ENCODE data around the gene FOXD2.

Gene FOXD2

GRCh38 chr1:47432071-47433036 lies 5.5 kb upstream of the FOXD2 start:
- DNase-seq (ENCODE audit: low spot score in 2 of 2) (peak; percentile 25 to 63), ATAC-seq (peak; percentile 24)
- Mint-ChIP-seq H3K4me3 (no peak overlapping the region), H3K9me3 (no peaks in the 10 kb centered on the region), H3K27ac (no peak overlapping the region), H3K36me3 (peaks cover 20% of the 10 kb centered on the region), H3K4me1 (peaks cover 40% of the 10 kb centered on the region)

DNA sequence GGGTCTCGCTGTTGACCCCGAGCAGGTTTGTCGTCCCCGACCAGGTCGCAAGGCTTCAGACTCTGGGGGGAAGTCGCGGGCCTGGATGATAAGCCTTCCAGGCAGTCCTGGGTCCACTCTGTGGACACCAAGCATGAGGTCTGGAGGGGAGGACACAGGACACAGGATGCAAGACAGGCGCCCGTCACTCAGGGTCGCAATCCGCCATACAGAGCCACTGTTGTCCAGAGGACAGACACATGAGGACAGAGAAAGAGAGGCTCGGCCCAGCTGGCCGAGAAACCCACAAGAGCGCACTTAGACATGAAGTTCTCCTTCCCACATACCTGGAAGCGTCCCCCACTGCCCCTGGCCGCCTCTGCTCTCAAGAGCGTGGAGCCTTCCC lies 4.8 kb upstream of the FOXD2 start:
- no peaks in the 10 kb centered on the region for H3K9me3 Mint-ChIP-seq
- no peak overlapping the region for H3K4me3 Mint-ChIP-seq
- peaks cover 20% of the 10 kb centered on the region for H3K36me3 Mint-ChIP-seq
- ATAC-seq (no peak), DNase-seq (ENCODE audit: low spot score in 2 of 2) (no peak)
- H3K4me1 Mint-ChIP-seq, result peaks cover 40% of the 10 kb centered on the region
- no peak overlapping the region for H3K27ac Mint-ChIP-seq

DNA sequence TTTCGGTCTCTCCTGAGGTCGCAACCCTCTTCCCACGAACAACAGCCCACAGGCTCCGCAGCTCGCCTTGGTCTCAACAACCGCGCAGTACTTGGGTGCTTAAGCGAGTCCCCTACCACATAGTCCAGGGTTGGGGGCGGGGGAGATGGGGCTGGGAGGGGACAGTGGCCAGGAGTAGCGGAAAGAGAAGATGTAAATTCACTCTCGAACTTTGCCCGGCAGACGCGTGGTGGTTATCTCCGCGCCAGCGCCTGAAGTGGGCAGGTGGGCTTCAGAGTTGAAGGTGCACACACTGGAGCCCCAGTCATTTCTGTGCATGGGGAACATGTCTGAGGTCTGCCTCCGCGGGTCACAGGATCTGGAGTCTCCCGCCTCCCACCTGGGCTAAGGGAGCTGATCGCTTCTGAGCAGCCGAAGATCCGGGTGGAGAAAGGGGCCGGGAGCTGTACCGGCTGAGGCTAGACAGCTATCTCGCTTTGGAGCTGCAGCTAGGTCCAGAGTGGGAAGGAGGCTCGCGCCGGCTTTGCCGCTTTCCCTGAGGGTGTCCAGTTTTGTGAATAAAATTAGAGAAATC lies 4.3 kb upstream of the FOXD2 start:
- H3K4me3 Mint-ChIP-seq, result no peak overlapping the region
- H3K36me3 Mint-ChIP-seq, result peaks cover 20% of the 10 kb centered on the region
- DNase-seq (ENCODE audit: low spot score in 2 of 2) (no peak), ATAC-seq (no peak)
- H3K9me3 Mint-ChIP-seq, result no peaks in the 10 kb centered on the region
- no peak overlapping the region for H3K27ac Mint-ChIP-seq
- peaks cover 40% of the 10 kb centered on the region for H3K4me1 Mint-ChIP-seq

GRCh38 chr1:47434051-47434842 lies 3.6 kb upstream of the FOXD2 start:
- no peak for DNase-seq (ENCODE audit: low spot score in 2 of 2)

DNA sequence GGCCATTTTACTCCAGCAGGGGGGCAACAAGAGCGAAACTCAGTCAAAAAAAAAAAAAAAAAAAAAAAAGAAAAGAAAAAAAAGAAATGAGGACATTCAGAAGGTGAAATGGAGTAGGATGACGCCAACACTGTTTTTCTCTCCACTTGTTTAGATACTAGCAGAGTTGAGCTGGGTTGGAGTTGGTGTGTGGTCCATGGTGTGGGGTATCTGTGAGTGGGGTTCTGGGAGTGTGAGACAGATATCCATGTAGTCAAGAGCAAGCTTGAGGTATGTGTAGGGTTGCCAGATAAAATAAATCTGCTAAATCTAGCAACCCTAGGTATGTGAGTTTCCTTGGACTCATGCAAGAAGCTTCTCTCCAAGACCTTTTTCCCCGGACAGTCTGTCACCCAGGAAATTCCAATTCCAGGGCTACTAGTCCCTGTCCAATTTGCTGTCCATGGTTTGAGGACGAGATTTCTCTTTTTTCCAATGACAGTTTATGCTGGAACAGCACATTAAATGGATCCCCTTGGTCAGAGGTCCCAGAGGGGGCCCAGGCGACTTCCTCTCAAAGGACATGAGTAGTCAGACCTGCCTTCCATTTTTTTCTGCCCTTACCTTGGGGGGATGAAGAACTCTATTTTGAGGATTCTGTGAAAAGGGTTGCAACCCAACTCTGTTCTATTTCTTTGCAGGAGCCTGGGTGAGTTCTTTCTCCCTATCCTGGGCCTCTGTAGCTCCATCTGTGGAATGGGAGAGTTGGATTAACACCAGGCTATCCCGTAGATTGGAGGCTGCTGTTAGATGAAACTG lies 2.1 kb upstream of the FOXD2 start:
- peaks cover 40% of the 10 kb centered on the region for H3K4me1 Mint-ChIP-seq
- ATAC-seq (no peak), DNase-seq (ENCODE audit: low spot score in 2 of 2) (no peak)
- peak overlapping the region; percentile 97 for H3K4me3 Mint-ChIP-seq
- no peaks in the 10 kb centered on the region for H3K9me3 Mint-ChIP-seq
- H3K36me3 Mint-ChIP-seq, result peaks cover 20% of the 10 kb centered on the region
- H3K27ac Mint-ChIP-seq, result no peak overlapping the region

More at GRCh38 chr1:47434051-47434842, 3.6 kb upstream of the FOXD2 start:
- no peak for ATAC-seq
- no peak overlapping the region for H3K4me3 Mint-ChIP-seq
- H3K4me1 Mint-ChIP-seq, result peaks cover 40% of the 10 kb centered on the region
- H3K9me3 Mint-ChIP-seq, result no peaks in the 10 kb centered on the region
- H3K27ac Mint-ChIP-seq, result no peak overlapping the region
- H3K36me3 Mint-ChIP-seq, result peaks cover 20% of the 10 kb centered on the region

GRCh38 chr1:47436304-47436978 lies 1.4 kb upstream of the FOXD2 start:
- Mint-ChIP-seq H3K4me1 (peaks cover 33% of the 10 kb centered on the region), H3K36me3 (peaks cover 20% of the 10 kb centered on the region), H3K4me3 (peak overlapping the region; percentile 97), H3K9me3 (no peaks in the 10 kb centered on the region), H3K27ac (peak overlapping the region; percentile 92)
- peak; percentile 56 for ATAC-seq
- peak; percentile 84 to 94 for DNase-seq (ENCODE audit: low spot score in 2 of 2)

- Mint-ChIP-seq H3K9me3 (no peaks in the 10 kb centered on the region), H3K4me3 (peak overlapping the region; percentile 97), H3K27ac (peak overlapping the region; percentile 92), H3K36me3 (peaks cover 20% of the 10 kb centered on the region), H3K4me1 (peaks cover 28% of the 10 kb centered on the region)
- ATAC-seq, result peak; percentile 6
- DNase-seq (ENCODE audit: low spot score in 2 of 2), result peak in 1 of 2 donors; percentile 44
Measured at GRCh38 chr1:47436979-47437446, 831 bp upstream of the FOXD2 start.

- Mint-ChIP-seq H3K27ac (no peak overlapping the region), H3K4me3 (peak overlapping the region; percentile 97), H3K4me1 (peaks cover 17% of the 10 kb centered on the region), H3K9me3 (no peaks in the 10 kb centered on the region), H3K36me3 (peaks cover 11% of the 10 kb centered on the region)
- ATAC-seq (no peak), DNase-seq (ENCODE audit: low spot score in 2 of 2) (peak; percentile 32 to 77)
Measured at GRCh38 chr1:47438165-47439016, 547 bp downstream of the FOXD2 start.

GRCh38 chr1:47439017-47439818 lies 1.4 kb downstream of the FOXD2 start:
- Mint-ChIP-seq H3K27ac (peak overlapping the region; percentile 34), H3K9me3 (no peaks in the 10 kb centered on the region), H3K36me3 (peaks cover 11% of the 10 kb centered on the region), H3K4me1 (peaks cover 19% of the 10 kb centered on the region), H3K4me3 (peak overlapping the region; percentile 97)
- ATAC-seq (no peak), DNase-seq (ENCODE audit: low spot score in 2 of 2) (no peak)

GRCh38 chr1:47439819-47440598 lies 2.2 kb downstream of the FOXD2 start:
- peak overlapping the region; percentile 34 for H3K27ac Mint-ChIP-seq
- H3K4me3 Mint-ChIP-seq, result no peak overlapping the region
- DNase-seq (ENCODE audit: low spot score in 2 of 2) (no peak), ATAC-seq (no peak)
- peaks cover 23% of the 10 kb centered on the region for H3K4me1 Mint-ChIP-seq
- H3K36me3 Mint-ChIP-seq, result peaks cover 13% of the 10 kb centered on the region
- H3K9me3 Mint-ChIP-seq, result no peaks in the 10 kb centered on the region

- H3K4me1 Mint-ChIP-seq, result peaks cover 29% of the 10 kb centered on the region
- H3K9me3 Mint-ChIP-seq, result no peaks in the 10 kb centered on the region
- no peak overlapping the region for H3K4me3 Mint-ChIP-seq
- H3K36me3 Mint-ChIP-seq, result peaks cover 12% of the 10 kb centered on the region
- DNase-seq (ENCODE audit: low spot score in 2 of 2) (no peak), ATAC-seq (no peak)
- no peak overlapping the region for H3K27ac Mint-ChIP-seq
Measured at GRCh38 chr1:47440599-47441081, 2.8 kb downstream of the FOXD2 start.

DNA sequence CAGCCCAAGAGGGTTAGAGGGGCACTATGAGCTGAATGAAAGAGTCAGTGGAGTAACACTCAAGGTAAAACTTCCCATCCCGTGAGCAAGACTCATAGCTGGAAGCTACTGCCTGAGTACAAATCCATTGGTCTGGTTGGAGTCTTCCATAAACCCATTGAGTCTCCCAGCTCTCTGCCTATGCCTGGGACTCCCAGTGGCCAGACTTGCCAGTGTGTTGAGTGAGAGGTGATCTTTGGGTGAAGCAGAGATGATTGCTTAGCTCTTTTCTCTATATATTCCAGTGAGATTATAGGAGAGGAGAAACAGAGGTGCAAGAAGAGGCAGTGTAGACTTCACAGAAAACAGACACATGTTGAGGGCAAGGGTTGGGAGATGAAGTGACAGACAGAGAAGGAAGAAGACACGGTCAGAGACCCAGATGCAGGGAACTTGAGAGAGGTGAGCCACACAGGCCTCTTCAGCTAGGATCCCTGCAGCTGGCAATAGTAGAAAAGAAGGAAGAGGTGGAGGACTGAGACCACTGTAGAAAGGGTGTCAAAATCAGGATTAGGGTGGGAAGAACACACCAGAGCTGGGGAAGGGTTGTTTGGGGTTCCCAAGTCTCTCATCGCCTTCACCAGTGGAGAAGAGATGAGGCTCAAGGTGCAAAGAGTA lies 3.7 kb downstream of the FOXD2 start:
- ATAC-seq (no peak), DNase-seq (ENCODE audit: low spot score in 2 of 2) (no peak)
- H3K27ac Mint-ChIP-seq, result no peak overlapping the region
- H3K4me3 Mint-ChIP-seq, result no peak overlapping the region
- H3K4me1 Mint-ChIP-seq, result peaks cover 26% of the 10 kb centered on the region
- H3K36me3 Mint-ChIP-seq, result peaks cover 9% of the 10 kb centered on the region
- H3K9me3 Mint-ChIP-seq, result no peaks in the 10 kb centered on the region
